ENCODE measurements around the gene HNRNPR. TPM values are rescaled to one million over a fixed set of nuclear protein-coding genes. Genes with fewer than 3 reads are reported as not detected.

HNRNPR gene
- total and polyA plus RNA-seq, 2 of the 8 experiments (the other 6 are each of a cell fraction or from before 2014, with no cell fraction given) = 110 to 214 TPM

GRCh38 chr1:23357138-23357908, 13.2 kb upstream of the HNRNPR start (continued):
- TF ChIP-seq CHD7 (IDR thresholded peaks at IDR 0.05; ENCODE audit: insufficient replicate concordance, low read length) (peak; percentile 70), ASH2L (IDR thresholded peaks at IDR 0.05; ENCODE audit: low read length) (no peak), HDAC6 (IDR thresholded peaks at IDR 0.05; ENCODE audit: low read depth, low read length) (peak; percentile 90), ATF2 (IDR thresholded peaks at IDR 0.05; ENCODE audit: low read length) (peak; percentile 97), PHF8 (conservative IDR thresholded peaks at IDR 0.05; ENCODE audit: low read depth, low read length) (no peak), EGR1 (IDR thresholded peaks at IDR 0.05; ENCODE audit: borderline replicate concordance, low read depth, low read length) (peak; percentile 89), HDAC2 (IDR thresholded peaks at IDR 0.05; ENCODE audit: borderline replicate concordance in 1 of 2, low read depth in 2 of 2, low read length in 2 of 2) (peak; percentile 77 to 86; a peak in 2 of 4 replicates), BCL11A (IDR thresholded peaks at IDR 0.05; ENCODE audit: low read depth in 2 of 2, low read length in 2 of 2) (peak in 1 of 2 experiments; percentile 9)
